IgD-negative memory B cell (primary cell): ENCODE measurements around the gene ZNF568. TPM values are rescaled to one million over a fixed set of nuclear protein-coding genes. Genes with fewer than 3 reads are reported as not detected.

Experiments
- H3K27ac Mint-ChIP-seq, 3 donors: one replicate each; pipeline ENCODE4 v1.8.0; 2020 to 2022; ENCODE audit warnings: mild to moderate bottlenecking in 3 of 3, mixed read lengths in 3 of 3, moderate library complexity in 1 of 3
- H3K27me3 Mint-ChIP-seq: one replicate; pipeline ENCODE4 v1.8.0; 2021; ENCODE audit warnings: mixed read lengths
- H3K36me3 Mint-ChIP-seq: one replicate; pipeline ENCODE4 v1.8.0; 2020; ENCODE audit warnings: mild to moderate bottlenecking, mixed read lengths
- H3K4me1 Mint-ChIP-seq, 3 donors: one replicate each; pipeline ENCODE4 v1.8.0; 2020 to 2022; ENCODE audit warnings: mixed read lengths in 3 of 3, mild to moderate bottlenecking in 1 of 3
- H3K4me3 Mint-ChIP-seq, 4 donors: one replicate each; pipeline ENCODE4 v1.8.0; 2020 to 2022; ENCODE audit warnings: mild to moderate bottlenecking in 4 of 4, mixed read lengths in 4 of 4, moderate library complexity in 3 of 4
- H3K9me3 Mint-ChIP-seq, 3 donors: one replicate each; pipeline ENCODE4 v1.8.0; 2020 to 2021; ENCODE audit warnings: mixed read lengths in 3 of 3, mild to moderate bottlenecking in 1 of 3
- polyA plus RNA-seq: library from polyadenylated mRNA; unstranded; fragments of 300-500 nt; fragmentation: Illumina TruSeq; gene quantifications from one replicate; pipeline ENCODE4 v1.2.3, GENCODE V29; 2021

The ZNF568 gene
- polyA plus RNA-seq: 10.1 TPM

DNA sequence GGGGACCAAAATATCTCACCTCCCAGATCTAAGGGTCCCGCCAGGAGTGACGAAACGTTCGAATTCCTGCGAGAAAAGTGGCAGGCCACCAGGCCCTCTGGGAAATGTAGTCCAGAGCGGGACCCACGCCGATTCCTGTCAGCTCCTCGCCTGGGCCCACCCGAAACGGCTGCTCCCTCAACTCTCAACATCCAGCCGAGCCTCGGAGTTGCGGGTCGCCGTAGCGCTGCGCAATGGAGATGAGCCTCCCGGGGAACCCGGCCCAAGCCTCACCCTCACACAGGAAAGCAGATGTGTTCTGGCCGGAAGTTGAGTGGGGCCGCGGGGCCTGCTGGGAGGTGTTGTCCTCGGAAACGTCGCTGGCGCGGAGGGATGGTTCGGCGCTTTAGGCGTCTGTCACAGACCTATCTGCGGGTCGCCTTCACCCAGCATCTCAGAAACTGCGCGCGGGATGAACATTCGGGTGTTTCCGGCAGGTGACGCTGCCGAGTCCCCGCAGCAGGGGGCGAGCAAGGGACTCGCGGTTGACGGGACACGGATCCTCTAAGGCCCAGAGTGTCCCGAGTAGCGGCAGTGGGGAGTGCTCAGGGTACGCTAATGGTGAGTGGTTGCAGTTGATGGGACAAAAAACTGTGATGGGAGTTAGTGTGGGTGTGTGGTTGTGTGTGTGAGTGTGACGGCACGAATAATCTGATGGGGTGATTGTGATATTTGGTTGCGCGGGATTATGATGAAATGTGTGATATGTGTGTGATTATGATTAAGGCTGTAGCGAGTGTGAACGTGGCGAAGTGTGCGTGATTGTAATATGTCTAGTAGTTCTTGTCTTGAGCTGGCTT lies at the start of gene ZNF568, which contains the start of gene ZNF829:
TSS of gene ZNF568 (plus strand) at position 341 of the 839 bp plus-strand sequence. CDS start 6,439 bp downstream, outside the sequence.
TSS of gene ZNF829 (minus strand) at position 300 of the 839 bp plus-strand sequence. CDS start 1,124 bp downstream, outside the sequence.
- Mint-ChIP-seq H3K27me3 (no peaks in the 10 kb centered on the region), H3K36me3 (peaks cover 18% of the 10 kb centered on the region), H3K4me3 (peak within 1 kb of the TSS; percentile 92 to 96 (median 96)), H3K9me3 (peaks cover 3 to 30% (median 16%) of the 10 kb centered on the region in 3 donors), H3K4me1 (peaks cover 16 to 21% (median 19%) of the 10 kb centered on the region in 3 donors), H3K27ac (peak within 1 kb of the TSS; percentile 69 to 98 (median 97))

DNA sequence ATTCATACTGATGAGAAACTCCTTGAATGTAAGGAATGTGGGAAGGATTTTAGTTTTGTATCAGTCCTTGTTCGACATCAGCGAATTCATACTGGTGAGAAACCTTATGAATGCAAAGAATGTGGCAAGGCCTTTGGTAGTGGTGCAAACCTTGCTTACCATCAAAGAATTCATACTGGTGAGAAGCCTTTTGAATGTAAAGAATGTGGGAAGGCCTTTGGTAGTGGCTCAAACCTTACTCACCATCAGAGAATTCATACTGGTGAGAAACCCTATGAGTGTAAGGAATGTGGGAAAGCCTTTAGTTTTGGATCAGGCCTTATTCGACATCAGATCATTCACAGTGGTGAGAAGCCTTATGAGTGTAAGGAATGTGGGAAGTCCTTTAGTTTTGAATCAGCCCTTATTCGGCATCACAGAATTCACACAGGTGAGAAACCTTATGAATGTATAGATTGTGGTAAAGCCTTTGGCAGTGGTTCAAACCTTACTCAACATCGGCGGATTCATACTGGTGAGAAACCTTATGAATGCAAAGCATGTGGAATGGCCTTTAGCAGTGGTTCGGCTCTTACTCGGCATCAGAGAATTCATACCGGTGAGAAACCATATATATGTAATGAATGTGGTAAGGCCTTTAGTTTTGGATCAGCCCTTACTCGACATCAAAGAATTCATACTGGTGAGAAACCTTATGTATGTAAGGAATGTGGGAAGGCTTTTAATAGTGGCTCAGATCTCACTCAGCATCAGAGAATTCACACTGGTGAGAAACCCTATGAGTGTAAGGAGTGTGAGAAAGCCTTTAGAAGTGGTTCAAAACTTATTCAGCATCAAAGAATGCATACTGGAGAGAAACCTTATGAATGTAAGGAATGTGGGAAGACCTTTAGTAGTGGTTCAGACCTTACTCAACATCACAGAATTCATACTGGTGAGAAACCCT lies 38.9 kb upstream of the ZNF568 start:
- H3K4me3 Mint-ChIP-seq: no peak overlapping the region
- H3K4me1 Mint-ChIP-seq: peaks cover 0 to 1% (median 0%) of the 10 kb centered on the region in 3 donors
- peaks cover 21 to 40% (median 39%) of the 10 kb centered on the region in 3 donors for H3K9me3 Mint-ChIP-seq
- H3K36me3 Mint-ChIP-seq: peaks cover 39% of the 10 kb centered on the region
- H3K27me3 Mint-ChIP-seq: no peaks in the 10 kb centered on the region
- H3K27ac Mint-ChIP-seq: no peak overlapping the region

DNA sequence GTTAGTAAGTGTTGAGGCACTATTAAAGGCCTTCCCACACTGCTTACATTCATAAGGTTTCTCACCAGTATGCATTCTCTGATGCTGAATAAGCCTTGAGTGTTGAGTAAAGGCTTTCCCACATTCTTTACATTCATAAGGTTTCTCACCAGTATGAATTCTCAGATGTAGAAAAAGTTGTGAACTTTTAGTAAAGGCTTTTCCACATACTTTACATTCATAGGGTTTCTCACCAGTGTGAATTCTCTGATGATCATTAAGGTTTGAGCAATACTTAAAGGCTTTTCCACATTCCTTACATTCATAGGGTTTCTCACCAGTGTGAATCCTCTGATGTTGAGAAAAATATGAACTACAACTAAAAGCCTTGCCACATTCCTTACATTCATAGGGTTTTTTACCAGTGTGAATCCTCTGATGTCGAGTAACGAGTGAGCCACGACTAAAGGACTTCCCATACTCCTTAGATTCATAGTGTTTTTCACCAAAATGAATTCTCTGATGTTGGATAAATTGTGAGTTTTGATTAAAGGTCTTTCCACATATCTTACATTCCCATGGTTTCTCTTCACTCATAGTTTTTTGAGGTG lies 24.3 kb upstream of the ZNF568 start:
- Mint-ChIP-seq H3K9me3 (peaks cover 21 to 46% (median 42%) of the 10 kb centered on the region in 3 donors), H3K36me3 (peaks cover 43% of the 10 kb centered on the region), H3K4me3 (peak overlapping the region in 1 of 4 donors; percentile 61), H3K27me3 (no peaks in the 10 kb centered on the region), H3K4me1 (no peaks in the 10 kb centered on the region), H3K27ac (no peak overlapping the region)

DNA sequence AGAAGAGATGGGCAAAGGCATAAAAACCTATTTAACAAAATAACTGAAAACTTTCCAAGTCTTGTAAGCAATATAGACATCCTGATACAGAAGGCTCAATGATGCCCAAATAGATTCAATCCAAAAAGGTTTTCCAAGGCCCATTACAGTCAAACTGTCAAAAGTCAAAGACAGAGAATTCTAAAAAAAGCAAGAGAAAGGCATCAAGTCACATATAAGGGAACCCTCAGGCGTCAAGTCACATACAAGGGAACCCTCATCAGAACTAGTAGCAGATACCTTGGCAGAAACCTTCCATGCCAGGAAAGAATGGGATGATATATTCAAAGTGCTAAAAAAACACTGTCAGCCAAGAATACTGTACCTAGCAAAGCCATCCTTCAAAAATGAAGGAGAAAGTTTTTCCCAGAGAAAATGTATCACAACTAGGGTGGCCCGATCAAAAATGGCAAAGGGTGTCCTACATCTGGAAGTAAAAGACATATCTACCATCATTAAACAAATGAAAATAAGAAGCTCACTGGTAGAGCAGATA lies 21.2 kb upstream of the ZNF568 start:
- Mint-ChIP-seq H3K36me3 (peaks cover 51% of the 10 kb centered on the region), H3K27ac (no peak overlapping the region), H3K9me3 (peaks cover 24 to 50% (median 47%) of the 10 kb centered on the region in 3 donors), H3K4me1 (no peaks in the 10 kb centered on the region), H3K27me3 (no peaks in the 10 kb centered on the region), H3K4me3 (no peak overlapping the region)

DNA sequence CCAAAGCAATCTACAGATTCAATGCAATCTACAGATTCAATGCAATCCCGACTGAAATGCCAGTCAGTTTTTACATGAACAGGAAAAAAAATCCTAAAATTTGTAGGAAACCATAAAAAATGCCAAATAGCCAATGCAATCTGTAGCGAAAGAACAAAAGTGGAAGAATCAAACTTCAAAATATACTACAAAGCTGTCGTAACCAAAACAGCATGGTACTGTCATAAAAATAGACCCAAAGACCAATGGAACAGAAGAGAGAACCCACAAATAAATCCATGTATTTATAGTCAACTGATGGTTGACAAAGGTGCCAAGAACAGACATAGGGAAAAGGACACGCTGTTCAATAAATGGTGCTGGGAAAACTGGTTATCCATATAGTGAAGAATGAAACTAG lies 17.7 kb upstream of the ZNF568 start:
- Mint-ChIP-seq H3K27me3 (no peaks in the 10 kb centered on the region), H3K27ac (no peak overlapping the region), H3K36me3 (peaks cover 46% of the 10 kb centered on the region), H3K4me3 (no peak overlapping the region), H3K9me3 (peaks cover 18 to 45% (median 44%) of the 10 kb centered on the region in 3 donors), H3K4me1 (no peaks in the 10 kb centered on the region)

DNA sequence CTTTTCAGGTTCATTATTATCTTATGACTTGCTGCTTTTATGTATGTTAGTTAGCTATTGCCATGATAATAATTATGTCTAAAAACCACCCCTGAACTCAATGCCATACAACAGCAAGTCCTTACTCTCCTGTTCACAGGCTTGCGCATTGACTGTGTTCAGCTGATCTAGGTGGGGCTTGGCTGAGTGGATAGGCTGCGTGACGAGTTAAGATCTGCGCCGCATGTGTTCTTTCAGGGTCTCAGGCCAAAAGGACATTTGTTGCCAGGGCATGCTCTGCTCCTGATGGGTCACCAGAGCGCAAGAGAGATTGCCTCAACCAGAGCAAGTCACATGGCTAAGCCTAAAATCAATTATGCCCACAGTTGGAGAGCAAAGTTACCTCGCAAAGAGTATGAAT lies 859 bp downstream of the ZNF568 start:
- Mint-ChIP-seq H3K4me1 (peaks cover 16 to 21% (median 19%) of the 10 kb centered on the region in 3 donors), H3K9me3 (peaks cover 5 to 29% (median 16%) of the 10 kb centered on the region in 3 donors), H3K4me3 (peak overlapping the region; percentile 92 to 96 (median 95)), H3K27ac (peak overlapping the region in 2 of 3 donors; percentile 69 to 98), H3K36me3 (peaks cover 22% of the 10 kb centered on the region), H3K27me3 (no peaks in the 10 kb centered on the region)

DNA sequence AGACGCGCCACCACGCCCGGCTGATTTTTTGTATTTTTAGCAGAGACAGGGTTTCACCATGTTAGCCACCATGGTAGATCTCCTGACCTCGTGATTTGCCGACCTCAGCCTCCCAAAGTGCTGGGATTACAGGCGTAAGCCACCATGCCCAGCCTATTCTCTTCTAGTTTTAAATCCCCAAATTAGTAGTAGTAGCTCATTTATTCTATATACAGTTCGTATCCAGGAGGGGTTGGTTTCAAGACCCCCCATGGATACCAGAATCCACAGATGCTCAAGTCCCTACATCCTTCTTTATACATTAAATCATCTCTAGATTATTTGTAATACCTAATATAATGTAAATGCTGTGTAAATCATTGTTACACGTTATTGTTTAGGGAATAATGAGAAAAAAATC lies 2.0 kb downstream of the ZNF568 start:
- H3K27ac Mint-ChIP-seq: peak overlapping the region in 1 of 3 donors; percentile 39
- H3K27me3 Mint-ChIP-seq: no peaks in the 10 kb centered on the region
- peaks cover 25% of the 10 kb centered on the region for H3K36me3 Mint-ChIP-seq
- H3K4me1 Mint-ChIP-seq: peaks cover 16 to 21% (median 19%) of the 10 kb centered on the region in 3 donors
- H3K9me3 Mint-ChIP-seq: peaks cover 8 to 29% (median 16%) of the 10 kb centered on the region in 3 donors
- peak overlapping the region in 1 of 4 donors; percentile 52 for H3K4me3 Mint-ChIP-seq

DNA sequence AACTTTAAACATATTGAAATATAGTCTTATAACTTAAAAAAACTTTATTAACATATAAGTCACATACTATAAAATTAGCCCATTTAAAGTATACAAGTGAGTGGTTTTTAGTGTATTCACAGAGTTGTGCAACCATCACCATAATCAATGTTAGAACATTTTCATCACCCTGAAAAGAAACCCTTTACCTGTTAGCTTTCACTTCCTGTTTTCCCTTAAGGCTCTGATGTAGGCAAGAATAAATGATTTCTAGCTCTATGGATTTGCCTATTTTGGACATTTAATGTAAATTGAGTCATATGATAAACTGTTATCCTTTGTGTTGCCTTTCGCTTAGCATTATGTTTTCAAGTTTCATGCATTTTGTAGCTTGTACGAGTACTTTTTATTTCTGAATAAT lies 15.6 kb downstream of the ZNF568 start:
- Mint-ChIP-seq H3K4me1 (peaks cover 0 to 8% (median 0%) of the 10 kb centered on the region in 3 donors), H3K9me3 (peaks cover 4 to 33% (median 13%) of the 10 kb centered on the region in 3 donors), H3K27ac (no peak overlapping the region), H3K36me3 (peaks cover 32% of the 10 kb centered on the region), H3K4me3 (no peak overlapping the region), H3K27me3 (no peaks in the 10 kb centered on the region)

DNA sequence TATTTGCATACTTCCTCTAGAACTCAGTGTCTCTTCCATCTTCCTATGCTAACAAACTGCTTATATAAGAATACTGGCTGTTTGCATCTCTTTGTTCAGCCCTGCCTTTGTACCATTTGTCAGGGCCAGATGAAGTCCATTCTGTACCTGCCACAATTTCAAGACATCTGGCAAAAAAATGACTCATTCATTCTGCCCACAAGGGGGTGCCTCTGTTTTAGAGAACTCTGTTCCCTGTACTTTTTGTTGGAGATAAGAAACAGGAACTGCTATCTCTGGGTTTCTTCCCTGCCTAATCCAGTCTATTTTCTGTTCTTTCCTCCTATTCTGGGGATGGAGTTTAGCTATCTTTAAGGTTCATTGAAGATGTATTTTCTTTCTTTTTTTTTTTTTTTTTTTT lies 23.0 kb downstream of the ZNF568 start:
- Mint-ChIP-seq H3K36me3 (peaks cover 56% of the 10 kb centered on the region), H3K27ac (no peak overlapping the region), H3K4me1 (no peaks in the 10 kb centered on the region), H3K9me3 (peaks cover 10 to 65% (median 36%) of the 10 kb centered on the region in 3 donors), H3K27me3 (no peaks in the 10 kb centered on the region), H3K4me3 (peak overlapping the region in 1 of 4 donors; percentile 51)

DNA sequence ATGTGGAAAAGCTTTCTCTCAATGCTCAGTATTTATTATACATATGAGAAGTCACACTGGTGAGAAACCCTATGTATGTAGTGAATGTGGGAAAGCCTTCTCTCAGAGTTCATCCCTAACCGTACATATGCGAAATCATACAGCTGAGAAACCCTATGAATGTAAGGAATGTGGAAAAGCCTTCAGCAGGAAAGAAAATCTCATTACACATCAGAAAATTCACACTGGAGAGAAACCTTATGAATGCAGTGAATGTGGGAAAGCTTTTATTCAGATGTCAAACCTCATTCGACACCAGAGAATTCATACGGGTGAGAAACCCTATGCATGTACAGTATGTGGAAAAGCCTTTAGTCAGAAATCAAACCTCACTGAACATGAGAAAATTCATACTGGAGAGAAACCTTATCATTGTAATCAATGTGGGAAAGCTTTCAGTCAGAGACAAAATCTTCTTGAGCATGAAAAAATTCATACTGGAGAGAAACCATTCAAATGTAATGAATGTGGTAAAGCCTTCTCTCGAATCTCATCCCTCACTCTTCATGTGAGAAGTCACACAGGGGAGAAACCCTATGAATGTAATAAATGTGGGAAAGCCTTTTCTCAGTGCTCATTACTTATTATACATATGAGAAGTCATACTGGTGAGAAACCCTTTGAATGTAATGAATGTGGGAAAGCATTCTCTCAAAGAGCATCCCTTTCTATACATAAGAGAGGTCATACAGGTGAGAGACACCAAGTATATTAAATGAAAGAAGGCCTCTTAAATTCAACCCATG lies 34.4 kb downstream of the ZNF568 start:
- Mint-ChIP-seq H3K9me3 (peaks cover 10 to 54% (median 44%) of the 10 kb centered on the region in 3 donors), H3K27ac (peak overlapping the region in 1 of 3 donors; percentile 76), H3K27me3 (no peaks in the 10 kb centered on the region), H3K36me3 (peaks cover 31% of the 10 kb centered on the region), H3K4me1 (no peaks in the 10 kb centered on the region), H3K4me3 (no peak overlapping the region)

DNA sequence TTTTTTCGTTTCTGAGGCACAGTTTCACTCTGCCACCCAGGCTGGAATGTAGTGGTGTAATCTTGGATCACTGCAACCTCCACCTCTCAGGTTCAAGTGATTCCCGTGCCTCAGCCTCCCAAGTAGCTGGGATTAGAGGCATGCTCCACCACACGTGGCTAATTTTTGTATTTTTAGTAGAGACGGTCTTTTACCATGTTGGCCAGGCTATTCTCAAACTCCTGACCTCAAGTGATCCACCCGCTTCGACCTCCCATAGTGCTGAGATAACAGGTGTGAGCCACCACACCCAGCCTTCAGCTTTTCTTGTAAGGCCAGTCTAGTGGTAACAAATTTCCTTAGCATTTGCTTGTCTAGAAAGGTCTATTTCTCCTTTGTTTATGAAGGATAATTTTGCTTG lies 46.2 kb downstream of the ZNF568 start:
- Mint-ChIP-seq H3K27ac (no peak overlapping the region), H3K27me3 (no peaks in the 10 kb centered on the region), H3K36me3 (peaks cover 4% of the 10 kb centered on the region), H3K4me3 (peak overlapping the region in 1 of 4 donors; percentile 65), H3K9me3 (peaks cover 14 to 36% (median 22%) of the 10 kb centered on the region in 3 donors), H3K4me1 (no peaks in the 10 kb centered on the region)

DNA sequence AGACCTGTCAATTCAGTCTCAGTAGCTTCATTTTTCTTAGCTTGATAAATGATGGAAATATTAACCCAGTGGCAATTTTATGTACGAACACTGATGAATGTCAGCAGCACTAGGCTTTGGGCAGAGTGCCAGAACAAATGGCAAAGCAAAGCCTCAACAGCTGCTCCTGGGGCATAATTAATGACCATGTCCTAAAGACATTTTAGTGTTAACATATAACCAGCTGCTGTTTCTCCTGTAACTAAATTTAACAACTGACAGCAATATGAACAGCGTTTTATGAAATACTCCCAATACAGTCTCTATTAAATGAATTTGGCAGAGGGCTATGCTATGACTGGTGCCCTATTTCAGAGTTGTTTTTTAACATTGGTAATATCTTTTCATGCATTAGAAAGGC lies 47.1 kb downstream of the ZNF568 start:
- Mint-ChIP-seq H3K27ac (no peak overlapping the region), H3K27me3 (no peaks in the 10 kb centered on the region), H3K4me1 (no peaks in the 10 kb centered on the region), H3K4me3 (no peak overlapping the region), H3K36me3 (peaks cover 4% of the 10 kb centered on the region), H3K9me3 (peaks cover 12 to 32% (median 24%) of the 10 kb centered on the region in 3 donors)

DNA sequence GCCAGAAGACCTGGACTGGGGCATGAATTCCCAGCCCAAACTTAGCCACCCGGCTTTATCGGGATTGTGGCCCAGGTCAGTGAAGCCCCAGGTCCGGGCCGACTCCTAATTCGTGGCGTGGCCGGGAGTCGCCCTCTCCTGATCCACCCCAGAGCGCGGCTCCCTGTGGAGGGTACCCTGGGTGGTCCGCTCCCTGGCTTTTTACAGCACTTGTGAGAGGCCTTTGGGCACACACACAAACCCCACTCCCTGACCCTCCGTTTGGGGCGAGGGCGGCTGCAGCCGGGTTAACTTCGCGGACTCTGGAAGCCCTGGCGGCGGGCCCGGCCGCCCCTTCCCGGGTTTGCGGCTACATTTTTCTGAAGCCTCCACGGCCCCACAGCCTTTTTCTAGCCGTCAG lies 56.4 kb downstream of the ZNF568 start:
- Mint-ChIP-seq H3K4me1 (peaks cover 0 to 11% (median 8%) of the 10 kb centered on the region in 3 donors), H3K4me3 (peak overlapping the region; percentile 60 to 99 (median 92)), H3K27me3 (no peaks in the 10 kb centered on the region), H3K36me3 (peaks cover 2% of the 10 kb centered on the region), H3K27ac (peak overlapping the region in 1 of 3 donors; percentile 76), H3K9me3 (peaks cover 0 to 8% (median 4%) of the 10 kb centered on the region in 3 donors)
